Measurements from ENCODE around the gene NR2C2.

The NR2C2 gene

DNA sequence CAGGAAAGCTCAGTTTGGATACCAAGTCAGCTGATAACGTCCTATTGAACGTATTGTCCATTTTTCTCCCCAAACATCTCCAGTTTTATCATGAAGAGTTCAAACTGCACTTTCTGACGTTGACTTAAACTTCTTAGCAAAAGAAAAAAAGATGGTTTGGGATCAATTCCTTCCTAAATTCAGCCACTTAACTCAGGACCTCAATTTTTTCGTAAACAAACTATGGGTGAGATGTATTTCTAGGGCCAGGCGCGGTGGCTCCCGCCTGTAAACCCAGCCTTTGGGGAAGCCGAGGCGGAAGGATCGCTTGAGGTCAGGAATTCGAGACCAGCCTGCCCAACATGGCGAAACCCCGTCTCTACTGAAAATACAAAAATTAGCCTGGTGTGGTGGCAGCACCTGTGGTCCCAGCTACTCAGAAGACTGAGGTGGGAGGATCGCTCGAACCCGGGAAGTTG is 118.2 kb downstream of the NR2C2 start:
- DNase-seq = no peak

DNA sequence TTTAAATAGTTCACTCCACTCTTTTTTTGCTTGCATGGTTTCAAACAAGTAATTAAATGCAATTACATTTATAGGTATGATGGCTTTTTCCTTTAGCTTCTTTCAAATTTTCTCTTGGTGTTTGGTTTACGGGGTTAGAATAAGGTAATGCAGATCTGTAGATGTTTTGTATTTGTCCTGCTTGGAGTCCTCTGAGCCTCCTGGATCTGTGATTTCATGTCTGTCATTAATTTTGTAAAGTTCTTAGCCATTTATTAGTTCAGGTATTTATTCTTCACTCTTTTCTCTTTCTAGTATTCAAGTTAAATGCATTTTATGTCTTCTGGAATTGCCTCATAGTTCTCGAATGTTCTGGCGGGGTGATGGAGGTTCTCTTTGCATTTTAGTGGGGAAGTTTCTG is 119.1 kb downstream of the NR2C2 start:
- no peak for DNase-seq

DNA sequence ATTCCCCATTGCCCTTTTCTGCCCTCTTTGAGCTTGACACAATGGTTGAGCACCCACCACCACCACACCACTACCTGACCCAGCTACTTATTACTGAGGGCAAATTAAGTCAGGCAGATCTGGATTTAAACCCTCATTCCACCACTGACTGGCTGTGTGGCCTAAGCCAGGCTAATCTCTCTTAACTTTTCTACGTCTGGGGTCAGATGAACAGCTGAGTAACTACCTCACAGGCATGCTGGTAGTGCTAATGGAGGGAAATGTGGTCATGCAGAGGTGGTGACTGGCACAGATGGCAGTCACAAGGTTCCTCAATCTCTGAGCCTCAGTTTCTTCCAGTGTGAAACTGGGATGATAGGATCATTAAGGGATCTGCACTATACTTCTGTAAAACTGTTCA is 122.1 kb downstream of the NR2C2 start:
- DNase-seq = no peak

DNA sequence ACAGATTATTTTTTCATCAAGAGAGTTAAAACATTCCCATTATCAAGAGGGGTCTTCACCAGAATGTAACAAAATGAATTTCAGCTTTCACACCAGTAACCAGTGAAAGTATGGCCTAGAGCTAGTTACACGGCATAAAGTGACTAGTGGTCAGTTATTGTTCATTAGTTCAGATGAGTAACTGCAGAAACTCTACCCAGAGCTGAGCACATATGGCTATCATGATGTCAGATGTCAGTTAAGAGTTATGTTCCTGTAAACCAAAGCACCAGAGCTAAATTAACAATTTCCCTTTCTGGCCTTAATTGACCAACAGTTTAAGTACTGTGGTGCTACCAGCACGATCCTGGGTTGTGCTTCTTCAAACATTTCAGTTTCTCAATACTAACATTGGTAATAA is 124.3 kb downstream of the NR2C2 start:
- DNase-seq = no peak

DNA sequence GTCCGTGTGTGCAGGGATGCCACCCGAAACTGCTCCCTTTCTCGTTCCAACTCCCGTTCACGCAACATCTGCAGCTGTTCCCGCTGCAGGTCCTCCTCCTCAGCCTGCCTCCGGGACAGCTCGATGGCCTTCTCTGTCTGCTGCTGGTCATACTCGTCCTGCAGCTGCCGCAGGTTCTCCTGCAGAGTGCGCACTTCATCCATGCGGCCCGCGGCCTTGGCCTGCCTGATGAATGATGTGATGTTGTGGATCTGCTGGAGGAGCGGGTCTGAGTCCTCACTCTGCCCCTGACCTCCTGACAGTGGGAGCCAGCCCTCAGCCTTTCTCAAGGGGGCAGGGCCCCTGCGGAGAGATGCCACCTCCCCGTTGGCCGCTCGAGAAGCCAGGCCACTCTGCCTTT is 127.1 kb downstream of the NR2C2 start:
- DNase-seq = no peak

DNA sequence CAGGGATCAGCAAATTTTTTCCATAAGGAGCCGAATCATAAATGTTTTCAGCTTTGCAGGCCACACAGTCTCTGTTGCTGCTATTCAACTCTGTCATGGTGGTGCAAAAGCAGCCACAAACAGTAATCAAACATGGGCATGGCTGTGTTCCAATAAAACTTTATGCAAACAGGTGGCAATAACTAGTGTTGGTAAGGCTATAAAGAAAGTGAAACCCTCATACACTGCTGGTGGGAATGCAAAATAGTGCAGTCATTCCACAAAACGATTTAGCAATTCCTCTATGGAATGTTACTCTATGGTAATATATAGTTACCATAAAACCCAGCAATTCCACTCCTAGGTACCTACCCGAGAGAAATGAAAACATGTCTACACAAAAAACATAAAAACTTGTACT is 131.7 kb downstream of the NR2C2 start:
- DNase-seq = no peak

DNA sequence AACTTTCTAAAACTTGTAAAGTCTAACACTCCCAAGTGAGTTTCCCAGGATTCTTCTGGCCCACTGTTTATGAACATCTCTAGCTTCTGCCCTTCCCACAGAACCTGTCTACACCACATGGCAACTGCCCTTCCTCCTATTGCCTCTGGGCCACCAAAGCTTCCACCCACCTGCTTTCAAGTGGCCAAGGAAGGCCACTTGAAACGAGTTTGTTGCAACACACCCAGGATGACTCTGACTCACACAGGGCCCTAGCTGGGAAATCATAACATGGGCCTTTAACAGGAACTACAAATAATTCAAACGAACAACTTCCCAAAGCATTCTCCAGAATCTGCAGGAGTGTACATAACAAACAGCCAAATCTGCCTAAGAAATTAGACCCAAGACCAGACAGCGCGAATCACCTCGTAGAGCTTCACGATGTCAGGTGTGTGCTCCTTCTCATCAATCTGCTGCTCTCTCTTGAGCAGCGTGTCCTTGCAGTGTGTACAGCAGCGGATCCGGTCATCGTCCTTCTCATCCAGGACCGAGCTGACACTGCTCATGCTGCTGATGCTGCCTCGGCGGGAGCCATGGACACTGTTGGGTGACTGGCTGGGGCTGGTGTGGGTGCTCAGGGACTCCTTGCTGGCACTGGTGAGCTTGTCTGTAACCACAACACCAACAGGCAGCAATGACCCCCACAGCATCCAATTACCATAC is 134.7 kb downstream of the NR2C2 start:
- DNase-seq = no peak

DNA sequence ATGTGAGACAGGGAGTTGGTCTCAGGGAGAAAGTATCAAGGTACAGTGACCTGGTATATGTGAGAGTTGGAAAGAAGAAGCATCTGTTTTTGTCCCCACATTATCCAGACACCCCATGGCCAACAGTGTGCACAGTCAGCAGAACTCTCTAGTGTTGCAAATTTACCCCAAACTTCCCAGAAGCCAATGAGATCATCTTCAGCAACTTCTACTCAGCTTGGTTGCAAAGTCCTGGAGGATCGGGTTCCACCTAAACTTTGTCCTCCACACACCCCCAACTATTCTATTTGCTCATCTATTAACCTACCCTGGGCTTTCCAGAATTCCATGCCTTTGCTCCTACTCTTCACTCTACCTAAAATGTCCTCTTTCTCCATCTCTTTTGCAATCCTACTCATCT is 135.9 kb downstream of the NR2C2 start:
- DNase-seq = no peak

DNA sequence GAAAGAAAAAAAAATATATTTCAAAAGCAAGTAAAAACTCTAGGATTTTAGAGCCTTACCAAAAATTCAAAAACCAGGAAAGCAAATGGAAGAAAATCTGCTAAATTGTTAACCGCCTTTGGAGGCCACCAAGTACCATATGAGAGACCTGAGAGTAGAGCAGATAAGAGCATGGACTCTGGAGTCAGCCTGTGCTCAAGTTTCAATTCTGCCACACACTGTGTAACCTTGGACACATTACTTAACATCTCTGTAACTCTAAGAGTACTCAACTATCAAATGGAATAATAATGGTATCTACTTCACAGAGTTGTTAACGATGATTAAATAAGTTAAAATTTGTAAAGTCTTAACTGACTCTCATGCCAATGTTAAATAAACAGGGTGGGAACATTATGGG is 138.9 kb downstream of the NR2C2 start:
- DNase-seq = no peak

DNA sequence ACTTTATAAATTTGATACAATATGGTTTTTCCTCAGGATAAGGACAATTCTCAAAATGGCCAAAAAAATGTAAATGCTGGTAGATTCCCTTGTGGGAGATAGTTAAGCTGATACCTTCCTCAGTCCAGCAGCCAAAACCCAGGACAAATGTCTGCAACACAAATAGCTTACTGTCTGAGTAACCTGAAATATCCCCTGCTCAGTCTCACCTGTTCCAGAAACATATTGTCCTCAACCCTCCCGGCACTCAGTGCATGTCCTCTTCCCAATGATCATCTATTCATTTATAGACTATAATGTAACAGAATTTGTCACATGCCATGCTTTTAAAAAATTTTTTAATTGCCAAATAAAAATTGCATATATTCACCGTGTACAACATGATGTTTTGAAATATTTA is 139.3 kb downstream of the NR2C2 start:
- DNase-seq = no peak

DNA sequence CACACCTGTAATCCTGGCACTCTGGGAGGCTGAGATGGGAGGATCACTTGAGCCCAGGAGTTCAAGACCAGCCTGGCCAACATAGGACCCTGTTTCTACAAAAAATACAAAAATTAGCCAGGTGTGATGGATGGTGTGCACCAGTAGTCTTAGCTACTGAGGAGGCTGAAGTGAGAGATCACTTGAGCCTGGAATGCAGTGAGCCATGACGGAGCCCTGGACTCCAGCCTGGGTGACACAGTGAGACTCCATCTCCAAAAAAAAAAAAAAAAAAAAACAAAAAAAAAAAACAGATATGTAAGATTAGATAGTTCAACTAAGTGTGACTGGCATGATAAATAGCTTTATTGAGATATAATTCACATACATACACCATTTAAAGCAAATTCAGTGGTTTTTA is 141.8 kb downstream of the NR2C2 start:
- DNase-seq = no peak

DNA sequence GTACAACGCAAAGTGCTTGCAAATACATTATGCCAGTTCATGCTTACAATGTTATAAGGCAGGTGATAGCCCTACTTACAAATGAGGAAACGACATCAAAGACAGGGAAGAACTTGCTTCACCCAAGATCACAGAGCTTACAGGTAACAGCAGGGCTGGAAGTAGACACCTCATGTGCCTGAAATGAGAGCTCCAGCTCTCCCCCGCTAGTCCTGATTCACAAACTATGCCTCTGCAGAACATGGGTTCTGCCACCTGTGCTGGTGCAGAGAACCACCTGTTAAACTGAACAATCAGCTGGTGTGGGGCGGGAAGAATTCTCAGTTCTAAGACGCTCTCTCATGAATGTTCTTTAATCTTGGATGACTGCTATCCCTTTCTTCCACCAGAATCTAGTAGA is 144.2 kb downstream of the NR2C2 start:
- DNase-seq = no peak

DNA sequence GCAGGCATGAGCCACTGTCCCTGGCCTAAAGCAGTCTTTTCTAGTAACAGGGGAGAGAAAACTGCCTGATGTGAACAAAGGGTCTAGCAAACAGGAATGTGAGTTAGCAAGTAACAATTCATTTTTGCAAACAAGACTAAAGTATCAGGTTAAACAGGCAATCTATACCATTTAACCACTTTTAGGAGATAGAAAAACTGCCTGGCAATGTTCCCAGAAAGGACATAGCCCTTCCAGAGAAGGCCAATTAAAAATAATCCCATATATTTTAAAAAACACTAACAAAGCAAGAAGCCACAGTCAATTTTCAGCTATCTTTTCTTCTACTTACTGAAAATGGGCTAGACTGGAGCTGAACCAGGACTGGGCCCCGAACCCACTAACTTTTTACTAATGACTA is 145.3 kb downstream of the NR2C2 start:
- DNase-seq = no peak

DNA sequence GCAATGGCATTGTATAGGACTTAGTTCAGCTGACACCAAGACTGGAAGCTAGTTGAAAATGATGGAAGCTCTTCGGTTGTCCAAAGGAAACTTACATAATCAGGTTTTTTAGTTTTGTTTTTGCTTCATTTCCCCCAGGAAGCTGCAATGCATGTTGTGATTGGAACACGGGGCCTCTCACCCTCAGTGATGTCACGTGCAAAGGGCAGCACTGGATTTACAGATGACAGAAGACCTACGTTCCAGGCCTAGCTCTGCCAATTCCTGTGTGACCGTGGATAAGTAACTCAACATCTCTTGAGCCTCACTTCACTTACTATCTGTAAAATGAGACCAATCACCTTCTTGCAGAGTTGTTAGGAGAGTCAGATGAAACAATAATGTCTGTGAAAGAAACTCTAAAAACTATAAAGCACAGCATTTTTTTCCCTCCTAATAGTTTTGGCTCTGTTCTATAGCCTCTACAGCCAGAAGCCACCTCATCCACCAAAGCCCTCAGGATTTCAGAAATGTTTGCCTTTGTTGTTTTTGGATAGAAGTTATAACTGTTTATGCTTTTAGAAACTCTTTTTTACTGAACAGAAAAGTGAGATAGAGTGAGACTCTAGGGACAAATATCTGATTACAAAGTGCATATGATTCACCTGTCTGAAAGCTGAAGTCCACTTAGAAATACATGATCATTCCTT is 146.9 kb downstream of the NR2C2 start:
- DNase-seq = no peak

DNA sequence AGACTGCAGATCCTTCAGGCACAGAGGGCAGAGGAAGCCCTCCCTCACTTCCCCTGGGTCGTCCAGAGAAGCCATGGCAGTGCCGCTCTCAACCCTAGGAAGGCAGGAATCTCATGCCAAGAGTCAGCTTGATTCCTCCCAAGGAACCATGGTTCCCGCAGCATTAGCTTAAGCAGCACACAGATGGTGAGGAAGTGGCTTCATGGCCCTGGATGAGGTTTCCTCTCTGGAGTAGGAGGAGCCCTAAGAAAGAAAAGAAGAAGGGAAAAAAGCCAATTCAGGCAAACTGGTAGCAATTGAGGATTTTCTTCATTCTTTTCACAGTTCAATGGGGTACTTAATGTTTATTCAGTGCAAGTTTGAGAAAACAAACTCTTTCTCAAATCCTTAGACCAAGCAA is 148.7 kb downstream of the NR2C2 start:
- no peak for DNase-seq

DNA sequence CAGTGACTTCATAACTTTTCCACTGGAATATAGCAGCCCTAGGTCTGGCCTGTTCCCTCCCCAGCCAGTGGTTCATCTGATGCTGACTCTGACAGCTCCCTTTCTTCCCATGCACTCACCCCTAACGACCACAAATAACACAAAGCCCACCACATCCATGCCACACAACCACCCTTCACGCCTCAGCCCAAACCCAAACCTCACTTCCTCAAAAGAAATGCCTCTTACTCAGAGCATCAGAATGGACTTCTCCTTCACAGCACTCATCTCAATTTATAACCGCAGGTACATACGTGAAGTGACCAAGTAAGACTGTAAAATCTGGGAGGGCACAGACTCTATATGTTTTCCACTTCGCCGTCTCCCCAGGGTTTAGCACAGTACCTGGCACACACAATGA is 150.5 kb downstream of the NR2C2 start:
- DNase-seq = peak; percentile 14 to 58

Measured in bone marrow (tissue), 2 donors.